GM21576 (cell line): ENCODE results near the gene JPH3.

Experiments
- ATAC-seq: cut with Tn5 transposase; IDR thresholded peaks from one replicate; pipeline ENCODE4 v1.9.1; 2021; ENCODE audit warnings: mild to moderate bottlenecking, moderate library complexity; ENCODE audit not compliant: unreplicated experiment

Gene JPH3

DNA sequence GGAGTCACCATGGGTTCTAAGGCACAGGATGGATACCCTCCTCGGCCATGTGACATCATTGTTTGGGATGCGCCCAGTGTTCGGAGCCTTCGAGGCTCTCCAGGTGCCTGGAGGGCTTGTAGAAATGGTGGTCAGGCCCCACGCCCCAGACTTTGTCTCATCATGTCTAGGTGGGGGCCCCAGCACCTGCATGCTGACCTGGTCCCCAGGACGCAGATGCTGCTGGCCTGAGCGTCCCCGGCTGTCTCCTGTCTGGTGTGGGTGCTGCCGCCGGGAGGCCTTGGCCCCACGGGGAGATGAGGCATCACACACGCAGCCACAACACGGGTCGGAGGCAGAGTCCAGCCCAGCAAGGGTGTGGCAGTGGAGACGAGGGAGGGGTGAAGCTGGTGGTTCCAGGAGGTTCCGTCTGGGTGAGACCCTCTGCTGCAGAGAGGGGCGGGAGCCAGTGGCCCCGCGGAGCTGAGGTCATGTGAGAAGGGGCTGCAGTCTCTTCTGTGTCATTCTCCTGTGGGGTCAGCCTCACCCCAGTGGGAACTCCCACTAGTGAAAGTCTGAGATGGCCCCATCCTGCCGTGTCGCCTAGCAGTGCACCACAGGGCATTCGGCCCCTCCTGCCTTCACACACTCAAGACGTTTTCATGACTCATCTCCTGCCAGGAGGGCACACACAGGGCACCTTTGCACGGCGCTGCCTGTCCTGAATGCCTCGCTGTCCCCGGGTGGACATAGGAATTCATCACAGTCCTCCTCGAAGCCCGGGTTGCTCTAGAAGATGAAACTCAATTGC lies 46.6 kb downstream of the JPH3 start:
- ATAC-seq, result no peak

DNA sequence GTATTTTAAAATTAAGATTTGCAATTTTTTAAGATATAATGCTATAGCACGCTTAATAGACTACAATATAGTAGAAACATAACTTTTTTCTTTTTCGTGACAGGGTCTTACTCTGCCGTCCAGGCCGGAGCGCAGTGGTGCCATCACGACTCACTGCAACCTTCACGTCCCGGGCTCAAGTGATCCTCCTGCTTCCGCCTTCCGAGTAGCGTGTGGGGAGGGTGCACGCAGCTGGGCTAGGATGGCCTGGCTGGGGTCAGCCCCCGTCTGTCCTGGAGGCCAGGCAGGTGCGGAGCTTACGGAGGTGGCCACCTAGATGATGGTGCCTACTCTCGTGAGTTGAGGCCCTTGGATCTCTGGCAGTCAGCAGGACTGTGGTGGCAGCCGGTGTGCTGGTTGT lies 50.1 kb downstream of the JPH3 start:
- no peak for ATAC-seq

DNA sequence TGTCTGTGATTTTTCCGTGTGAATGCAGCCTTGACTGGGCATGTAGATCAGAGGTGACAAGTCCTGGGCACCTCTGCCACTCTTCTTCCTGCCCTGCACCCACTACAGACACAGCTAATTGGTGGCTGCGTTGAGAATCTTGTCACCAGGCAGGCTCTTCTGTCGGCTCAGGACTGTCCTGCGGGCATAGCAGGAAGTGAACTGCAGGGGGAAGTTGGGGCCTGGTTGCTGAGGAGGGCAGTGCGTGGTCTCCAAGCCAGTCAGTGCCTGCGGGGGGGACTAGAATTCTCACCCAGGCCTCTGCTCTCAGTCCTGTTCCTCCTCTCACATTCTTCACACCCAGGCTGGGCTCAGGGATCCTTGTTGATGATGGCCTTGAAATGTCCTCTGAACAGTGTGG lies 50.5 kb downstream of the JPH3 start:
- ATAC-seq, result no peak

DNA sequence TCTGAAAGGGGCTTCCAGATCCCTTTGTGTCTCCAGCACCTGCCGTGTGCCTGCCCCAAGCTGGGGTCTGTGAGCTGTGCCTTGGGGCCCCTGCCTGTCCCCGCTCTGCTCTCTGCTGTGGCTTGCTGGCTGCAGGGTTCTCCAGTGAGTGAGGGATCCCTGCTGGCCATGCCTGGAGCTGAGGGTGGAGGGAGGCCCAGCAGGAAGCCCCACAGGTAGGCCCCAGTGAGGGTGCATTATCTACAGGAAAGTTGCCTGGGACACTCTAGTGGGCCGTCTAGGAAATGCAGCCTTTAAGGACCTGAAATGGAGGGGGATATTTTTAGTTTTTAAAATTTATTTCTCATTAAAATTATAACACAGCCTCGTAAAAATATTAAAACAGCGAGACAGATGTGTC lies 50.9 kb downstream of the JPH3 start:
- no peak for ATAC-seq

DNA sequence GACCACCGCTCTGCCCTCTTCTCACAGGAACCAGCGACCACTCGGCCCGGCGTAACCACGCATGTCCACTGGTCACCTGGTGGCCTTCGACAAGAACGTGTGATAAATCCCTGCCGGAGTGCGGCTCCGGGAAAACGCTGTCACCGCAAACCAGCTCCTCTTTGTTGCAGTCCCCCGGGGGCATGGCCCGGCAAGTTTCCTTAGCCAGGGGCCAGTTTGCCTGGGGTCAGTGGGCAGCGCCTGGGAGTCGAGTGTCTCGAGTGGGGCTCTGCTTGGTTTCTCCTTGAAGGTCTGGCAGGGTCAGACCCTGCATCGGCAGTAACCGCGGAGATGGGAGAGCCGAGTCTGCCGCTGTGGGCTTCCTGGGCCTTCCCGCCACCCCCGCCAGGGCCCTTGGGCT lies 52.5 kb downstream of the JPH3 start:
- no peak for ATAC-seq

DNA sequence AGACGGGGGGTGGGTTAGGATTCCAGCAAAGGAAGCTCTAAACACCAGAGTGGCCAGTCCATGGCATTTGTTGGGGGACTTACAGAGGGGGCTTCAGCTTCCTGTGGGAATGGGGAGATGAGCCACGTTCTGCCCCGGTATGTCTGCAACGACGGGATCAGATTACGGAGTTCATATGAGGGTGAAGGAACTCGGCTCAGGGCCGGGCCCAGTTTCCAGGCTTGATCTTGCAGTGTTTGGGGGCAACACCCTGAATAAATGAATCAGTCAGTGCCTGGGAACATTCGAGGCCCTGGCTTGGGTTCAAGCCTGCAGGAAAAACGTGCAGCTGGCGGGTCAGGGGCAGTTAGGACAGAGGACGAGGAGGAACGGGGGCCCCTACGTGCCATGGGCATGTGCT lies 54.0 kb downstream of the JPH3 start:
- no peak for ATAC-seq

DNA sequence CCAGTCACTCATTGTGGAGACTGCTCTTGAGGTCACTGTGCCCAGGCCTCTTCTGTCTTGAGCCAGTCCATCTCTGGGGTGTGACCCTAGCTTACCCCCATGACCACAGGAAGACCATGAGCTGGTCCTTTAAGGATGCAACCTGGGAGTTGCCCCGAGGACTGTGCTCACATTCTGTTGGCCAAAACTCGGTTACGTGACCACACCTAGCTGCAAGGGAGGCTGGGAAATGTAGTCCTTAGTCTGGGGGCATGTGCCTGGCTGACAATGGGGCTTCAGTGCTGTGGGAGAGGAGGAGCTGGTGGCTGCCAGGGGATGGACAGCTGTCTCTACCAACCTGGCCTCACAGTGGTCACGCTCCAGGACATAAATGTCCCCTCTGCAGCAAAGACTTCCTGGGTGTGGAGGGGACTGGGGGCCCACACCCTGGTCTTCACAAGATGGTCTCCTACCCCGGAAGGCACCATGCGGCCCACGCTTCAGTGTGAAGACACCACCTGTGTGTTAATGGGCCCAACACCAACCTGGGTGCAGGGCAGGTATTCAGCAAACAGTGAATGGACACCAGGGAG lies 55.4 kb downstream of the JPH3 start:
- ATAC-seq, result no peak

DNA sequence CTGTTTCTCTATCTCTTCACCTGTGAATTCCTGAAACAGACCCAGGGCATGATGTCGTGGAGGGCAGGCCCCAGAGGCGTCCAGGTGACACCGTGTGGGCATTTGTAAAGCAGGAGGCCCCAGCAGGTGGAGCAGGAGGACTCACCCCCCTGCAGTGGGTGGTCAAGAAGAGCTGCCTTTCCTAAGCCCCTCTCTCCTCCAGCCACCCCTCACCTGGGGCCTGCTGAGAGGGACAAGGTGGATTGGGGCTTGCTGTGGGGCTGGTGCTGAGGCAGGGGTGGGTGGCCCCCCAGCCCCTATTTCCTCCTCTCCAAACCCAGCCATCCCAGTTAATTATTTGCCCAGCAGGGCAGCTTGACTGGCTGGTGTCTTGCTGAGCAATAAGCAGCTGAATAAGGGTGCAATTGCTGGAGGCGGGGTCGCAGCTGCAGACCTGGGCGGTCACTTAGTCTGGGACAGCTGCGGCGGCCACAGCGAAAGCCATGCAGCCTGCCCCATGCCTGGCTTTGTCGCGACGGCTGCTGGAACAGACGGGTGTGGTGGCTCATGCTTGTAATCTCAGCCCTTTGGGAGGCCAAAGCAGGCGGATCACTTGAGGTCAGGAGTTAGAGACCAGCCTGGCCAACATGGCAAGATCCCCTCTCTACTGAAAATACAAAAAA lies 56.4 kb downstream of the JPH3 start:
- no peak for ATAC-seq

DNA sequence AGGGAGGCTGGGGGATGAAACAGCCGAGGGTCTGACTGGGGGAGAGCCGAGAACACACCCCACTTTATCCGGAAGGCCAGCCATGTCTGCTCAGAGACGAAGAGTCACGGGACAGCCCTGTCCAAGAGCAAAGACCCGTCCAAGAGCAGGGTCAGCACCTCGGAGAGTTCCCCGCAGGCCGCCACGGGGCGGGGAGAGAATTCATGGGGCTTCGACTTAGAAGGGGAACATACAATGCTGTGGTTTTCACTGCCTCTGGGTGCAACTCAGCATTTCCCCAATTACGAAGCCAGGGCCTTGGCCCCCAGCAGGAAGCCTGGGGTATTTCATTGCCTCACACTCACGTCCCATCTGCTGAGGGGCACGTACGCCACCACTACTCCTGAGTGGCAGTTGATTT lies 59.3 kb downstream of the JPH3 start:
- no peak for ATAC-seq

DNA sequence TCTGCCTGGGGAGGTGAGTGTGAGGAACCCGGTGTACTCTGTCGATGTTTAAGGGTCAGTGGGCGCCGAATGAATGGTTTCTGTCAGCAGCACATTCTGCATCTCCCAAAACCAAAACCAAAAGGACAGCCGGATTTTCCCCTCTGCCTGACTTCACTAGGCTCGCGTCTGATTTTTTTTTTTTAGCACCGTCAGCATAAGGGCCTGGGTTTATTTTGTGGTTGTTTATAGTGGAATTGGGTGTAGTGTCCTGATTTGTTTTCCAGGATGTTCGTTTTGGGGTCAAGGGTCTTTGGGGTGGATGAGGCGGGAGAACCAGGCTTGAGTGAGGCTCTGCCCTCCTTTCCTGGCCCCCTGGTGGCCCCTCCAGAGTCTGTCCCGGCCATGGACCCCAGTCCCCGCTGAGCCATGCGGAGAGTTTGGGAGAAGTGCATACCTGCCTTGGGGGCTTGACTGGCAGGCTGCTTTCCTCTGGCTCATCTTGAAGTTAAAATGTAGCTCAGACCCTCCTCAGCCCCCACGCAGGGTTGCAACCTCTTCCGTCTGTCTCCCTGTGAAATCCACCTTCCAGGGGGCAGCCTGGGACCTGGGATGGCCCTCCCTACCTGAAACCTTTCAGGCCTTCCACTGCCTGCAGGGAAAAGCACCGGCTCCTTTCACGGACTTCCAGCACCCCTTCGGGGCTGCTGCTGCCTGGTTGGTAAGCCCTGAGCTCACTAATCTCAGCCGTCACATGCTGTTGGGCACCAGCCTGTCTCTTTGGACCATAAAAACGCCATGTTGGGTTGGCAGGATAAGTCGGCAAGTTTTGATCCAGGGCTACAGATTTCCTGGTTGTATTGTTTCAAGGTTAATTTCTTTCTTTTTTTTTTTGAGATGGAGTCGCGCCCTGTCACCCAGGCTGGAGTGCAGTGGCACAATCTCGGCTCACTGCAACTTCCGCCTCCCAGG lies 60.2 kb downstream of the JPH3 start:
- no peak for ATAC-seq

DNA sequence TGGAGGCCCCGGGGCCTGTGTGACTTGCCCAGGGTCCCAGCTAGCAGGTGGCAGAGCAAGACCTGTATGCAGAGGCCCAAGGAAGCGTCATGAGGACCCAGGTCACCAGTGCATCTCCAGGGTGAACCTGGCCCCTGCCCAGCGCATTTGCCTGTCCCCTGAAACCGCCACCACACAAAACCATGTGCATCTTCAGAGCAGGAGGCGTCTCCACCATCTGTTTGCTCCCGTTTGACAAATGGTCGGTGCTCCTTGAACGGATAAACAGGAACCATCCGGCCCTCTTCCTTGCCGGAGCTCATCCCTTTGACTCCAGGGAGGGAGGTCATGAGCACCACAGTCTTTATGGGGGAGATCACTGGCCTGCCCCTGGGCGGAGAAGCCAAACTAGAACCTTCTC lies 62.5 kb downstream of the JPH3 start:
- ATAC-seq, result no peak

DNA sequence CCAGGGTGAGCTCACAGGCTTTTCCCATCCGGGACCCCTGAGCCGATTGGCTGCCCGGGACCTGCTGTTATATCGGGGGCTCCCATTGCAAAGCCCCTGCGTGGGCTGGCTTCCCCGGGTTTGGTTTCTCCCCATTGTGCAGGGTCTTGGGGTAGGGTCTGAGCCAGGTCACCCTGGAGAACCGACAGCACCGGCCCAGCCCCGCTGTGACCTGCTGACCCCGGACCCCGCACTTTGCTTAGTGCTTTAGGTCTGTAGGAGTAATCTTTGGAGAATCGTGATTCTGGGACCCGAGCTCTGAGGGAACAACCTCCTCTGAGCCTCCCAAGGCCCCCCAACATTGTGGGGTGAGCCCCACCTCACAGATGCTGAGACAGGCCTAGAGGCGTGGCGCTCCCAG lies 62.9 kb downstream of the JPH3 start:
- ATAC-seq, result no peak

DNA sequence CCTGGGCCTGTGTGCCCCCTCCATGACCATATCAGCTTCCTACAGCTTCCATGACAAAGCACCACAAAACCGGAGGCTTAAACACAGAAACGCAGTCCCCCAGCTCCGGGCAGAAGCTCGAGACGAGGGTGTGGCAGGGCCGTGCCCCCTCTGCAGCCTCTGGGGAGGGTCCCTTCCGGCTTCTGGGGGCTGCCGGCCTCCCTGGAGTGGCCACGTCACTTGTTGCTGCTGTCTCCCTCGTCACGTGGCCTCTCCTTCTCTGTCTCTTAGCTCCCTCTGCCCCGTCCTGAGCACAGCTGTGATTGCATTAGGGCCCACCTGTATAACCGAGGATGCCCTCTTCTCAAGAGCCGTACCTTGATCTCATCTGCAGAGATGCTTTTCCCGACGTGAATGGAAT lies 64.6 kb downstream of the JPH3 start:
- no peak for ATAC-seq

DNA sequence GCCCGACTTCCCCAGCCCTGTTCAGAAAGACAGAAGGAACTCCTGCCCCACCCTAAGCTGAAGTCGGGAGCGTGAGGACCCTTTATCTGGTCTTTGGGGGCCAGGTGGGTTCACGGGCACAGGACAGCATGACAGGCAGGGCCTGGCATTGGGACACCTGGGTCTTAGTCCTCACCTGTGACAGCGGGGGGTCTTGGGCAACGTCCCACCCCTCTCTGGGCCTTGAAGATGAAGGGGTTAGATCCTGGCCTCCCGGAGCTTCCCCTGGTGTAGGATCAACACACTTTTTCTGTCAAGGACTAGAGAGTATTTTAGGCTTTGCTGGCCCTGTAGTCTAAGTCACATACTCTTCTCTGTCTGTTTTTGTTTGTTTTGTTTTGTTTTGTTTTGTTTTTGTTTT lies 65.1 kb downstream of the JPH3 start:
- no peak for ATAC-seq

DNA sequence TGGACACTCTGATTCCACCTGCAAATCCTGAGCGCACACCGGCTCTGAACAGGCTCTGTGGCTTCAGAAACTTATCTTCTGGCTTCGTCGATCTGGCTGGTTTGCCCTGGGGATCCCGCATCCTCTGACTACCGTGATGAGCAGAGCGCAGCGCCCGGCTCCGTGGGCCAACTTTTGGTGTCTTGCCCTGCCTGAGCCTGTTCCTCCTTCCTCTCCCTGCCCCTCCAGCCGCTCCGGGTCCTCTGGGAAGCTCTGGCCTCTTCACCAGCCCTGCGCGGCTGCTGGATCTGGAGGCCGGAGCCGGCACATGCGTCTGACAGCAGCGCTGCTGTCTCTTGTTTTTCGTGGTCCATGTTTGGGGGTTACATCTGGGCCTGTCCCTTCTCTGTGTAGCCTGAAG lies 65.6 kb downstream of the JPH3 start:
- no peak for ATAC-seq

DNA sequence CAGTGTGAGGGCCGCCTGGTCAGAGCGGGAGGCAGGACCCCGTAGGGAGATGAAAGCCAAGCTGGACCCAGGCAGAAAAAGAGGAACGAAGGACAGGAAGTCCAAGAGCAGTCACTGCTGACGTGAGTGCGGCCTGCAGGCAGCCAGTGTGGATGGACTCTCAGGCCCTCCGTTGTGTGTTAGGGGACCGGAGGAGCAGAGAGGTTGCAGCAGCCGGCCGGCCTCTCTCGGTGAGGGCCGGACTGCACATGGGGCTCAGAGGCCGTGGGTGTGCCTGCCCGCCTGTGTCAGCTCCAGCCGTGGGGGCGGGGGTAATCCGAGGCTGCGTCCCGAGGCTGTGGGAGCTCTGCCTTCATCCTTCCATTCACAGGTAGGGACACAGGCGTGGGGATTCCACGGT lies 67.4 kb downstream of the JPH3 start:
- ATAC-seq, result no peak

DNA sequence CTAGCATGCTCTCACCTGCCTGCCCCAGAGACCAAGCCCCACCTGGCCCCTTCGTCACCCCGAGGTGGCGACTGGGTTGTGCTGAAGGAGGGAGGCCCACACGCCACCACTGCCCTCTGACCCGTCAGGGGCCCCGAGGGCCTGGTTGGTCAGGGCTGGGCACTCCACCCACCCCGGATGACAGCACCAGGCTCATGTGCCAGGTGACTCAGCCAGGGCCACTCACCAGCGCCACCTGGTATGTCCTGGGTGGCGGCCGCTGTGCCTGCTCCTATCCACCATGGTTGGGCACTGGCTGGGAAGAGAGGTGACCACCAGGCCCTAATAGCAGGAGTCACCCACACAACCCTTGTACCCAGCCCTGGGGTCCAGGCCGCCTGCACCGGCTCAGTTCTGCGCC lies 68.9 kb downstream of the JPH3 start:
- no peak for ATAC-seq

DNA sequence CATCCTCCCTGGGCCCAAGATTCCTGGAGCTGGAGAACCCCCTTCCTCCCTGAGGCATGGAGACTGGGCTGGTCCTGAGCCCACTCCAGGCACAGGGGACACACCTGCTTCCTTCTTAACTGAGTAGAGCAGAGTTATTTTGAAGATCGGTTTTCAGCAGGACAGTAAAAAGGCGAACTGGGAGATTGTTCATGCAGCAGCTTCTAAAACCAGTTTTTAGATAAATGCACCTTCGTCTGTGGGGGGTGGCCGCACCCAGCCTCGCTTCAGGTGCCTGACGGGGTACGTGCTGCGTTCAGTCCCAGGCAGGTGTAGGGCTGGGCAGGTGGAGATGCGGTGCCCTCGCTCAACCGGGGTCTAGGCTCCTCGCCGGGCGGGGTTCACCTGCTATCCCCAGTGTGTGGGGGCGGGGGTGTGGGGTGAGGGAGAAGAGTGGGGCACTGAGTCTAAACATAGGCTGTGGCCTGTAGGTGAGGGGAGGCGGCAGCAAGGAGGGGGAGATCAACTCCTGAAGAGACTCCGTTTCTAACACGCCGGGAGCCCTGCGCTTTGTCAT lies 69.5 kb downstream of the JPH3 start:
- ATAC-seq, result no peak

DNA sequence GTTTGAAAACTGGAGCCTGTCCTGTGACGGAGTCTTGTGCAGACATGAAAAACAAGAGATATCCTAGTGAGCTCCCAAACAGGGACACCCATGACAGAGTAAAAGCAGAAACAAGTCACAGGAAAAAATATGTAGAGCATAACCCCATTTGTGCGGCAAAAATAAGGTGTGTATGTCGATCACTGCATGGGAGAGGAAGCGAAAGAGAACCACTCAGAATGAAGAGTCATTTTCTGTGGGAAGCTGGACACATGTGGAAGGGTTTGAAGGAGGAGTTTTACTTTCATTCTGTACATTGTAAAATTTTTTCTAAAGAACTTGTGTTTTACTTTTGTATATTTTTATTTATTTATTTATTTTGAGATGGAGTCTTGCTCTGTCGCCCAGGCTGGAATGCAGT lies 72.1 kb downstream of the JPH3 start:
- no peak for ATAC-seq

DNA sequence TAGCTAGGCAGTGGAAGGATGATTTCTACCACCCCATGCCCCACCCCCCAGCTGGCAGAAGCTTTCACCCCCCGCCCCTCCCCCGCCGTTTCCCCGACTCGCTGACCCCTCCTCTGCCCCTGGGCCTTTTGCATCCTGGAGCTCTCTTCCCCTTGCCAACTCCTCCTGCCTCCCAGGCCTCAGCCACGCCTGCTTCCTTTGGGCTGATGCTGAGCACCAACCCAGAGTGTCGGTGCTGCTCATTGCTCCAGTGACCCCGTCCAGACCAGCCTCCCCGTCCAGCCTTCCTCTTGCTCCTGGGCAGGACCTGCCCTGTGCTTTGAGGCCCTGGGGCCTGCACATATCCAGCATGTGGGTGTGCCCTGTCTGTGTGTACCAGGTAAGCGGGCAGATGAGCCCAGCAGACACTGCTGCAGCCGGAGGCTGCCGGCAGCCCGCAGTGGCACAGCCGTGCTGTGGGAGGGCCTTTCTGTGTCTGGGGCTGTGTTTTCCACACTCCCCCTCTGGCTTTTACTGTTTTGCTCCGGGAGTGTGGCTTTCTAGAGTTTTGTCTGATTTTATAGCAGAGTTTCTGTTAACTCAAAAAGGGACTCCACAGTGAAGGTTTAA lies 72.9 kb downstream of the JPH3 start:
- no peak for ATAC-seq

DNA sequence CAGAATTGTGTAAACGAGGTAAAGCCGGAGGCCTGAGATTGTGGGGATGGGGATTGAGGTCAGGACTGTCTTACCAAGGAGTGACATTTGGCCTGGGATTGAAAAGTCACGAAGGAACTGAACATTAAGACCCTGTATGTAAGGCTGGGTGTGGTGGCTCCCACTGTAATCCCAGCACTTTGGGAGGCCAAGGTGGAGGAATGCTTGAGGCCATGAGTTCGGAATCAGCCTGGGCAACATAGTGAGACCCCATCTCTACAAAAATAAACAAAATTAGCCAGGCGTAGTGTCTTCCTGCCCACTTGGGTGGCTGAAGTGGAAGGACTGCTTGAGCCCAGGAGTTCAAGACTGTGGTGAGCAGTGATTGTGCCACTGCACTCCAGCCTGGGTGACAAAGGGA lies 75.5 kb downstream of the JPH3 start:
- no peak for ATAC-seq
